GM23338 (cell line): ENCODE data around the gene SIRPB1. TPM values are rescaled to one million over a fixed set of nuclear protein-coding genes. Genes with fewer than 3 reads are reported as not detected.

Experiments
- ATAC-seq: fragments of 200-7000 bp; cut with Tn5 transposase; 3 replicates; pipeline ENCODE4 v1.9.1; 2020
- DNase-seq: peaks from one replicate; pipeline ENCODE4 v3.0.0-alpha.2; 2015; ENCODE audit warnings: low spot score
- H2AFZ ChIP-seq: fragments of 200-600 bp; sonication (generic); 2 replicates; pipeline ENCODE4 v1.8.0; 2016; ENCODE audit warnings: antibody characterized with exemption, mild to moderate bottlenecking, moderate library complexity
- H3F3A ChIP-seq: fragments of 200-600 bp; sonication (generic); replicated peaks from 2 replicates; pipeline ENCODE4 v1.8.0; 2017; ENCODE audit warnings: antibody characterized with exemption, mixed run types, low read depth
- H3K27ac ChIP-seq: fragments of 200-600 bp; sonication (generic); 2 replicates; pipeline ENCODE4 v1.6.1; 2016; ENCODE audit warnings: low read depth
- H3K27me3 ChIP-seq: fragments of 200-600 bp; sonication (generic); 2 replicates; pipeline ENCODE4 v1.8.0; 2016; ENCODE audit warnings: mild to moderate bottlenecking, mixed run types, moderate library complexity; ENCODE audit not compliant: insufficient read depth
- H3K36me3 ChIP-seq: fragments of 200-600 bp; sonication (generic); 2 replicates; pipeline ENCODE4 v1.8.0; 2016; ENCODE audit warnings: mild to moderate bottlenecking; ENCODE audit not compliant: insufficient read depth
- H3K4me1 ChIP-seq: fragments of 200-600 bp; sonication (generic); 2 replicates; pipeline ENCODE4 v1.8.0; 2016; ENCODE audit warnings: mild to moderate bottlenecking, moderate library complexity; ENCODE audit not compliant: insufficient read depth
- H3K4me2 ChIP-seq: fragments of 200-600 bp; sonication (generic); 2 replicates; pipeline ENCODE4 v1.7.1; 2017; ENCODE audit warnings: mixed run types
- H3K4me3 ChIP-seq: fragments of 200-600 bp; sonication (generic); 2 replicates; pipeline ENCODE4 v1.6.1; 2016; ENCODE audit warnings: mixed run types
- H3K79me2 ChIP-seq: fragments of 200-600 bp; sonication (generic); replicated peaks from 2 replicates; pipeline ENCODE4 v1.8.0; 2017; ENCODE audit warnings: mild to moderate bottlenecking; ENCODE audit not compliant: insufficient read depth
- H3K9me2 ChIP-seq: fragments of 200-600 bp; sonication (generic); 2 replicates; pipeline ENCODE4 v1.8.0; 2017; ENCODE audit not compliant: insufficient read depth
- H4K20me1 ChIP-seq: fragments of 200-600 bp; sonication (generic); replicated peaks from 2 replicates; pipeline ENCODE4 v1.8.0; 2017; ENCODE audit warnings: mild to moderate bottlenecking; ENCODE audit not compliant: insufficient read depth
- H3K27ac Mint-ChIP-seq: 2 replicates; pipeline ENCODE4 v1.8.0; 2020; ENCODE audit warnings: inconsistent platforms, mild to moderate bottlenecking, moderate library complexity, mixed read lengths
- H3K27me3 Mint-ChIP-seq: 3 replicates; pipeline ENCODE4 v1.8.0; 2022; ENCODE audit warnings: low read depth, mild to moderate bottlenecking, moderate library complexity, mixed read lengths, inconsistent platforms; ENCODE audit not compliant: insufficient read depth, poor library complexity
- H3K36me3 Mint-ChIP-seq: 3 replicates; pipeline ENCODE4 v1.8.0; 2021; ENCODE audit warnings: low read depth, mild to moderate bottlenecking, inconsistent platforms, moderate library complexity, mixed read lengths
- H3K4me1 Mint-ChIP-seq: 3 replicates; pipeline ENCODE4 v1.8.0; 2020; ENCODE audit warnings: mild to moderate bottlenecking, inconsistent platforms, mixed read lengths
- H3K4me3 Mint-ChIP-seq: 3 replicates; pipeline ENCODE4 v1.8.0; 2021; ENCODE audit warnings: moderate library complexity, mild to moderate bottlenecking, inconsistent platforms, mixed read lengths
- H3K9me3 Mint-ChIP-seq: 3 replicates; pipeline ENCODE4 v1.8.0; 2020; ENCODE audit warnings: moderate library complexity, mild to moderate bottlenecking, inconsistent platforms, mixed read lengths
- CREB1 ChIP-seq: fragments of 250-450 bp; sonication (Bioruptor Pico); IDR thresholded peaks from 2 replicates; pipeline ENCODE4 v1.5.0; 2020; ENCODE audit warnings: low read depth, mild to moderate bottlenecking, moderate library complexity
- EZH2 ChIP-seq: fragments of 200-600 bp; sonication (generic); IDR thresholded peaks from one replicate; pipeline ENCODE4 v1.8.0; 2017; ENCODE audit warnings: antibody characterized with exemption, mild to moderate bottlenecking, low read depth; ENCODE audit not compliant: unreplicated experiment
- JUNB ChIP-seq: IDR thresholded peaks from one replicate; pipeline ENCODE4 v1.6.1; 2016; ENCODE audit warnings: antibody characterized with exemption; ENCODE audit not compliant: unreplicated experiment
- POLR2AphosphoS5 ChIP-seq: IDR thresholded peaks from 2 replicates; pipeline ENCODE4 v1.6.1; 2016; ENCODE audit warnings: antibody characterized with exemption, low read depth
- STAT1 ChIP-seq: IDR thresholded peaks from one replicate; pipeline ENCODE4 v1.6.1; 2016; ENCODE audit warnings: antibody characterized with exemption; ENCODE audit not compliant: unreplicated experiment
- polyA plus RNA-seq: library from polyadenylated mRNA; unstranded; fragments of >200 nt; fragmentation: Nextera tagmentation; extraction: Ambion mirVana; gene quantifications from 2 replicates; pipeline ENCODE4 v1.2.1, GENCODE V29; 2016
- total RNA-seq: library from RNA; depleted of rRNA; stranded (reverse); fragments of >200 nt; shearing (Covaris generic); gene quantifications from 2 replicates; pipeline ENCODE4 v1.2.3, GENCODE V29; 2014
- TF ChIP-seq, protein P1 (sequence below): IDR thresholded peaks from one replicate; pipeline ENCODE4 v1.6.1; 2018; ENCODE audit warnings: antibody characterized with exemption; ENCODE audit not compliant: unreplicated experiment
- TF ChIP-seq, protein P2 (sequence below): IDR thresholded peaks from 2 replicates; pipeline ENCODE4 v1.6.1; 2016; ENCODE audit warnings: antibody characterized with exemption

The SIRPB1 gene
- total and polyA plus RNA-seq, 2 experiments from 2014 or later, result not detected

DNA sequence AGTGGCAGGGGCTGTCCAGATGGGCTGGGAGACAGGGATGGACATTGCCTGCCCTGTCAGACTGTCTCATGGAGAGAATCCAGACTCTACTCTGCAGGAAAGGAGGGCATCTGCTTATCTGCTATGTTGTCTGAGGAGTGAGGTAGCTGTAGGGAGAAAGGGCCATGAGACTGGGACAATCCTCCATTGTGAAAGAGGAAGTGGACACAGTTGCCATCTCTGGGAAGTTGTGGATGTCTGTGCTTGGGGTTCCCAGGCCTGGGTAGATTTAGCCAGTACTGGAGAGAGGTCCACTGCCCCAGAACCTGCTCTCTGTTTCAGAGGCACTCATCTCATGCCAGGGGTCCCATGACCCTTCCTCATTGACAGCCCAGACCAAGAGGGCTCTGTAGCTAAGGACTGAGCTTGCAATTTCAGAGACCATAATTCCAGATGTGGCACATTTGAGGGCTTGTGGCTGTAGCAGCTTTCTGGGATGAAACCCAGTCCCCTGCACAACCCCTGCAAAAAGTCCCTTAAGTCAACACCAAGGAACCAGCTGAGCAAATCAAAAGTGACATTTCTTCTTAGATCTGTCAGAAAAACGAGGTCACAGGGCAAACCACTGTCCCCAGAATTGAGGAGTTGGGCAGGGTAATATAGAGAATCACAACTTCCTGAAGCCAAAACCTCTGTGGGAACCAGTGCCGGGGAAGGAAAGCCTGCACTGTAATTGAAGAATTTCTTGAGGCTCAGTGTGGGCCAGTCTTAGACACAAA is 41.9 kb upstream of the SIRPB1 start (continued):
- TF ChIP-seq, protein P1, sequence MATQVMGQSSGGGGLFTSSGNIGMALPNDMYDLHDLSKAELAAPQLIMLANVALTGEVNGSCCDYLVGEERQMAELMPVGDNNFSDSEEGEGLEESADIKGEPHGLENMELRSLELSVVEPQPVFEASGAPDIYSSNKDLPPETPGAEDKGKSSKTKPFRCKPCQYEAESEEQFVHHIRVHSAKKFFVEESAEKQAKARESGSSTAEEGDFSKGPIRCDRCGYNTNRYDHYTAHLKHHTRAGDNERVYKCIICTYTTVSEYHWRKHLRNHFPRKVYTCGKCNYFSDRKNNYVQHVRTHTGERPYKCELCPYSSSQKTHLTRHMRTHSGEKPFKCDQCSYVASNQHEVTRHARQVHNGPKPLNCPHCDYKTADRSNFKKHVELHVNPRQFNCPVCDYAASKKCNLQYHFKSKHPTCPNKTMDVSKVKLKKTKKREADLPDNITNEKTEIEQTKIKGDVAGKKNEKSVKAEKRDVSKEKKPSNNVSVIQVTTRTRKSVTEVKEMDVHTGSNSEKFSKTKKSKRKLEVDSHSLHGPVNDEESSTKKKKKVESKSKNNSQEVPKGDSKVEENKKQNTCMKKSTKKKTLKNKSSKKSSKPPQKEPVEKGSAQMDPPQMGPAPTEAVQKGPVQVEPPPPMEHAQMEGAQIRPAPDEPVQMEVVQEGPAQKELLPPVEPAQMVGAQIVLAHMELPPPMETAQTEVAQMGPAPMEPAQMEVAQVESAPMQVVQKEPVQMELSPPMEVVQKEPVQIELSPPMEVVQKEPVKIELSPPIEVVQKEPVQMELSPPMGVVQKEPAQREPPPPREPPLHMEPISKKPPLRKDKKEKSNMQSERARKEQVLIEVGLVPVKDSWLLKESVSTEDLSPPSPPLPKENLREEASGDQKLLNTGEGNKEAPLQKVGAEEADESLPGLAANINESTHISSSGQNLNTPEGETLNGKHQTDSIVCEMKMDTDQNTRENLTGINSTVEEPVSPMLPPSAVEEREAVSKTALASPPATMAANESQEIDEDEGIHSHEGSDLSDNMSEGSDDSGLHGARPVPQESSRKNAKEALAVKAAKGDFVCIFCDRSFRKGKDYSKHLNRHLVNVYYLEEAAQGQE, result no peak

DNA sequence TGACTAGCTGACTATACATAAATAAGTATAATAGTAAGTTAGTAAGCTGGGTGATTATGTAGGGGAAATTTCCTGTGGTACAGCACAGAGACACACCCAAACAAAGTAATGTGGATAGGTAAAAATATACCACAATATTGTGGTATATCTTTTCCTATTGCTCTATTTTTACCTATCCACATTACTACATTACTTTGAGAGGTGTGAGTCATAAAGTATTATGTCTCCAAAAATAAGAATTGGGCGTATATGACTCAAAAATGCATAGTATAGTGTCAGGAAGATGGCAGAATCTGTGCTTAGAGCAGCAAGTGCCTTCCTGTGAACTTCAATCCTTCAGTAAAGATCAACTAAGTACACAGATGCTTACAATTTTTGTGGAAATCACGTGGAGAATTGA is 40.4 kb upstream of the SIRPB1 start:
- Mint-ChIP-seq H3K27me3 (peaks cover 5% of the 10 kb centered on the region), H3K9me3 (no peaks in the 10 kb centered on the region; the same call in 2 of the 3 replicates)
- no peaks in the 10 kb centered on the region for H3K36me3 ChIP-seq

More for the DNA sequence above, 40.4 kb upstream of the SIRPB1 start:
- peaks cover 7% of the 10 kb centered on the region for H3K4me1 Mint-ChIP-seq
- Histone ChIP-seq H3K27me3 (no peaks in the 10 kb centered on the region), H3F3A (no peaks in the 10 kb centered on the region), H3K79me2 (no peaks in the 10 kb centered on the region), H3K4me2 (no peak overlapping the region), H3K4me3 (no peak overlapping the region), H3K9me2 (no peaks in the 10 kb centered on the region; the same call in 1 of the 2 replicates), H3K4me1 (no peaks in the 10 kb centered on the region), H2AFZ (no peak overlapping the region), H3K27ac (no peak overlapping the region), H4K20me1 (no peaks in the 10 kb centered on the region)
- DNase-seq (no peak), ATAC-seq (no peak)
- no peak for TF ChIP-seq CREB1 (CRISPR knock-in tag)
- TF ChIP-seq POLR2AphosphoS5, result no peak
- no peak for TF ChIP-seq STAT1
- TF ChIP-seq, protein P1, result no peak
- TF ChIP-seq JUNB, result no peak
- no peak for TF ChIP-seq EZH2
- TF ChIP-seq, protein P2, sequence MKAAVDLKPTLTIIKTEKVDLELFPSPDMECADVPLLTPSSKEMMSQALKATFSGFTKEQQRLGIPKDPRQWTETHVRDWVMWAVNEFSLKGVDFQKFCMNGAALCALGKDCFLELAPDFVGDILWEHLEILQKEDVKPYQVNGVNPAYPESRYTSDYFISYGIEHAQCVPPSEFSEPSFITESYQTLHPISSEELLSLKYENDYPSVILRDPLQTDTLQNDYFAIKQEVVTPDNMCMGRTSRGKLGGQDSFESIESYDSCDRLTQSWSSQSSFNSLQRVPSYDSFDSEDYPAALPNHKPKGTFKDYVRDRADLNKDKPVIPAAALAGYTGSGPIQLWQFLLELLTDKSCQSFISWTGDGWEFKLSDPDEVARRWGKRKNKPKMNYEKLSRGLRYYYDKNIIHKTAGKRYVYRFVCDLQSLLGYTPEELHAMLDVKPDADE, result no peak
- no peak overlapping the region for H3K27ac Mint-ChIP-seq
- H3K4me3 Mint-ChIP-seq, result no peak overlapping the region
- no peaks in the 10 kb centered on the region; the same call in 2 of the 3 replicates for H3K36me3 Mint-ChIP-seq
